Myometrial cell (primary cell): ENCODE results near the gene MVB12A. TPM values are rescaled to one million over a fixed set of nuclear protein-coding genes. Genes with fewer than 3 reads are reported as not detected.

ENCODE experiments used
- total RNA-seq: library from RNA; depleted of rRNA; stranded (reverse); fragments of >200 nt; gene quantifications from 2 replicates; pipeline ENCODE4 v1.2.3, GENCODE V29; 2015

Gene MVB12A
- 143 and 159 TPM in 2 replicates for total RNA-seq

GRCh38 chr19:17419621-17420474 lies at the start of gene MVB12A:
MVB12A (plus strand) TSS chr19:17420047; CDS start chr19:17420136, 89 bp downstream.

GRCh38 chr19:17376935-17377600 lies 42.8 kb upstream of the MVB12A start, which contains the start of gene PLVAP:
PLVAP (minus strand) TSS chr19:17377342; CDS start chr19:17377288, 54 bp downstream.

GRCh38 chr19:17393914-17394313 lies 25.9 kb upstream of the MVB12A start, which contains the start of gene CCDC194:
CCDC194 (minus strand) TSS chr19:17394196; CDS start chr19:17394158, 38 bp downstream.

GRCh38 chr19:17405250-17406045 lies 14.4 kb upstream of the MVB12A start, which contains the start of gene BST2:
BST2 (minus strand) TSS chr19:17405630; CDS start chr19:17405575, 55 bp downstream.

GRCh38 chr19:17448131-17448967 lies 28.5 kb downstream of the MVB12A start, which contains the start of gene TMEM221:
TMEM221 (minus strand) TSS chr19:17448668; CDS start chr19:17448462, 206 bp downstream.

GRCh38 chr19:17460372-17461230 lies 40.8 kb downstream of the MVB12A start, which contains the start of gene NXNL1:
NXNL1 (minus strand) TSS chr19:17460926; CDS start chr19:17460869, 57 bp downstream.

GRCh38 chr19:17470068-17470841 lies 50.4 kb downstream of the MVB12A start, which contains the start of gene SLC27A1:
SLC27A1 (plus strand) TSS chr19:17470524; CDS start chr19:17470541, 17 bp downstream.

Other genes starting within 250 kb of the MVB12A start
- gene USE1, start 204.7 kb upstream of the MVB12A start, total RNA-seq: 13.6 and 25.4 TPM in 2 replicates
- gene OCEL1, start 193.8 kb upstream of the MVB12A start, total RNA-seq: 6.6 and 9.0 TPM in 2 replicates
- 73.4 and 98.0 TPM in 2 replicates for gene NR2F6, start 174.1 kb upstream of the MVB12A start, total RNA-seq
- not detected in 2 replicates for gene USHBP1, start 155.3 kb upstream of the MVB12A start, total RNA-seq
- 131 and 138 TPM in 2 replicates for gene BABAM1, start 152.6 kb upstream of the MVB12A start, total RNA-seq
- gene ANKLE1, start 138.1 kb upstream of the MVB12A start, total RNA-seq: under 0.01 and 0.29 TPM in 2 replicates
- gene ABHD8, start 116.6 kb upstream of the MVB12A start, total RNA-seq: 20.2 TPM in 2 replicates
- gene MRPL34, start 114.2 kb upstream of the MVB12A start, total RNA-seq: 101 and 111 TPM in 2 replicates
- gene DDA1, start 110.5 kb upstream of the MVB12A start, total RNA-seq: 49.0 and 67.9 TPM in 2 replicates
- gene ANO8, start 85.2 kb upstream of the MVB12A start, total RNA-seq: 2.3 and 3.7 TPM in 2 replicates
- 12.9 and 26.5 TPM in 2 replicates for gene GTPBP3, start 82.5 kb upstream of the MVB12A start, total RNA-seq
- gene PLVAP, start 42.7 kb upstream of the MVB12A start, total RNA-seq: not detected in 2 replicates
- not detected in 2 replicates for gene CCDC194, start 25.9 kb upstream of the MVB12A start, total RNA-seq
- 0.86 and 5.7 TPM in 2 replicates for gene BST2, start 14.4 kb upstream of the MVB12A start, total RNA-seq
- gene TMEM221, start 28.6 kb downstream of the MVB12A start, total RNA-seq: not detected in 2 replicates
- gene NXNL1, start 40.9 kb downstream of the MVB12A start, total RNA-seq: not detected in 2 replicates
- gene SLC27A1, start 50.5 kb downstream of the MVB12A start, total RNA-seq: 10.1 and 12.2 TPM in 2 replicates
- 79.6 and 89.1 TPM in 2 replicates for gene PGLS, start 91.6 kb downstream of the MVB12A start, total RNA-seq
- 208 TPM in 2 replicates for gene COLGALT1, start 135.6 kb downstream of the MVB12A start, total RNA-seq